NCI-H446 (cell line): ENCODE results near the gene DDC.
A peak's percentile ranks its signal among the peaks of the same experiment; 100 is the strongest.

Source experiments
- DNase-seq, 2 experiments: peaks; one replicate each; lab custom pipeline; 2025; lab: John Stamatoyannopoulos, UW

Gene DDC

DNA sequence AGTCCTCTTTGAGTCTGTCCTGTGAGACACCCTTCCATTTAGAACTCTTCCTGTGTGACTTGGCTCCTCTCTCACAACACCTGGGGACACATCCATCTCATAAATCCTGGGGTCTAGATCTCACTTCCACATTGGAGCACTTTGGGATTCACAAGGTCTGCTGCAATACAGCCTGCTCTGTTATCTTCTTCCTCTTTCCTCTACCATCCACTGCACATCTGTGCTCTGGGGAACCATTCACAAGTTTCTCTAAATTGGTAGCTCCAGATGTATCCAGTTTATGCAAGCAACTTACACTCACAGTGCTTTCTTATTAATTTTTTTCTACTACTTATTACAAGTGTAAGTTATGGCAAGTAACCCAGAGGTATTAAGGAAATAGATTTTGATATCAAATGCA is 109.5 kb downstream of the DDC start:
- no peak for DNase-seq

DNA sequence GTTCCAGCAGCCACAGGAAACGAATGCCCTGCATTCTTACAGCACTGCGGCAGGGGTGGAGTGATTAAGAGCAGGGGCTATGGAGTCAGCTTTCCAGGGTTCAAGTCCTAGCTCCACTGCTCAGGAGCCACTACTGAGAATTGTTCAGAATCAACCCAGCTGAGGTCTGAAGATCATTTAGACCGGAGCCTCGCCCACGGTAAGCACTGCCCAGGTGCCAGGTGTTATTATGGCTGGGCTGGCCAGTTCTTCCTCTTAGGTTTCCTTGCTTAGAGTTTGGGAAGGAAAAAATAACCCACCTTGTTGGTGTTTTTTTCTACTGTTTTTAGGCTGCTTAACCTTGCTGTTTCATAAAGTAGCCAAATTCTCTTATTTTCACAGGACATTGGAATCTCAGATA is 110.2 kb downstream of the DDC start:
- no peak for DNase-seq

DNA sequence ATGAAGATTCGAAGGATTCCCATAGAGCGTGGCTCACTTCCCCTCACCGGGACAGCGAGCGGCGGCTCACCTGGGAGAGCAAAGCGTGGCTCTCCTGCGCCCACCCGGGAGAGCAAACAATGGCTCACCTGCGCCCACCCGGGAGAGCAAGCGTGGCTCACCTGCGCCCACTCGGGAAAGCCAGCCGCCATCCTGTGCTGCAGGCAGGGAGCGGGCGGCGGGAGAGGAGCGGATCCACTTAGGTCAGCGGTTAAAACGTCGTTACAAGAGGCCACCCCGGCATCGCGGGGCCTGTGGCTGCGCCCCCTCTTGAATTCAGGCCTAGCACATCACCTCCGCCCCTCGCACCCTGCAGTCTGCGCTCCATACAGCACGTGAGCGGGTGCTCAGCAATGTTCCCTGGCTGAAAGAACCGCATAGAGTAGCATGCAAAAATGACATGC is 114.6 kb downstream of the DDC start:
- DNase-seq = no peak

DNA sequence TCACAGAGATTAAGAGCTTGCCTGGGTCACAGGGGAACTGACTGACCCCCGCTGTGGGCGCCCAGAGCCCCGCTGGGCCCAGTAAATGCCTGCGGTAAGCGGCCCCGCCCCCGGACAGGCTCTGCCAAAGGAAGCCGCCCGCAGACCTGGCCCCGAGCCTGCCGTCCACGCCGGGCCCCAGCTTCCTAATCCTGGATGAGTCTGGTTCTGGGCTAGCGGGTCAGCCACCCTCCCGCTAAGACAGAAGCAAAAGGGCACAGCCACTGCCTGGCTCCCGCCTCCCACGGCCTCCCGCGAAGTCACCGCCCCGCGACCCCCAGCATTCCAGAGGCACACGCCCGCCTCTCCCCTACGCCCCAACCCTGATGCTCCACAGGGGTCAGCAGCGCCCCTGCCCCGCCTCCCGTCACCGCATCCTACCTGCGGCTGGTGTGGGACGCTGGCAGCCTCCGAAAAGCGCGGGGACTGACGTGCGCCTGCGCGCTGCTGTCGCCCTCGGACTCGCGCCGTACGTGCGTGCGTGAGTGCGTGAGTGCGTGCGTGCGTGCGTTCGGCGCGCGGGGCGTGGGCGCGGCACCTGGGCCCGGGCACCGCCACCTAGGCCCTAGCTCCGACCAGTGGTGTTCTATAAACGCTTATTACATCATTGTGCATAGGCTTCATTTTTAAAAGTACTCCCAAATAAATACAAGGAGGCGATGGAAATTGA is 115.2 kb downstream of the DDC start, which contains the start of gene FIGNL1:
Gene FIGNL1, minus strand, starts transcription at position 470 of the 709 bp plus-strand sequence. CDS start 3,063 bp downstream, outside the sequence.
- DNase-seq = peak; percentile 38 to 90

DNA sequence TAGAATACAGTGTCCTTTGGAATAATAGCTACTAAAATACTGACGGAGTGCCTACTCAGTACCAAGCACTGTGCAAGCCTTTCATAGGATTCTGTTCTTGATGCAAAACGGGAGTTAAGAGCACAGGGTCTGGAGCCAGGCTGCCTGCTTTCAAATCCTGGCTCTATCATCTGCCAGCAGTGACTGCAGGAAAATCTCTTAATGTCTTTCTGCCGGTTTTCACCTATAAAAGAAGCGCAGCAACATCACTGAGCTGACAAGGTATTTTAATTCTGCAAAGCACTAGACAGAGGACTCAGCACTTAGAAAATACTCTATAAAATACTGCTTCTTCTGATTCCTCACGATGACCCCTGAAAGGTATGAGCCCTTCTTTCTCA is 115.7 kb downstream of the DDC start:
- no peak for DNase-seq

DNA sequence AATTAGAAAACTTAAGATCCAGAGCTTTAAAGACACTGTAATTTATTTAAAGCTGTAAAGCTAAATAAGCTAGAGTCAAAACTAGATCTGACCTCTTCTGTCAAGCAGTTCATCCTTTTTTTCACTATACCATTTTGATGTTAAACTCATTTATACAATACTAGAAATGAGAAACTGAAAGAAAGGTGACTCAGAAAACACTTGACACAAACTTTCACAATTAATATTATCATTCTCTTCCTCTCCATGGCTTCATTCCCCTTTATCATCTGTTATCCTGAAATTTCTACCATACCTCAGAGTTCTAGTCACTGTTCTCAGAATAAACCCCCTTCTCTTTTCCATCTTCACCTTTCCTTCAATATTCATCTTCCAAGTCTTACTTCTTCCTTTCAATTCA is 116.4 kb downstream of the DDC start:
- no peak for DNase-seq

DNA sequence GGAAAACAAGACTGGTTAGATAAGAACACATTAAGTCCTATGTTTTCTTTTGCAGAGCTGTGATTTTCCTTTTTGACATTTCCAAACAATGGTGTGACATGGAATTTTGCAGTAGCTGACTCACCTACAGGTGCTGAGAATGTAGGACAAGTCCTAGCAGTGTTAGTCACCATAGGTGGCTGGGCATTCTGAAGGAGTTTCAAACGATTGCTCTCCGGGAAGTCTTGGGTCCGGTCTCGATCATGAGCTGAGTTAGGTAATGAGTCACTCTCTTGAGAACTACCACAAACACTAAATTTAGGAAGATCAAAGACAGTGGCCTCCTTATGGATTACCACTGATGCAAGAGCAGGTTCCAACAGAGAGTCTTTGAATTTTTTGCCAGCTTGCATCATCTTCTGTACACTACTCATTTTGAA is 118.7 kb downstream of the DDC start:
- DNase-seq = no peak

DNA sequence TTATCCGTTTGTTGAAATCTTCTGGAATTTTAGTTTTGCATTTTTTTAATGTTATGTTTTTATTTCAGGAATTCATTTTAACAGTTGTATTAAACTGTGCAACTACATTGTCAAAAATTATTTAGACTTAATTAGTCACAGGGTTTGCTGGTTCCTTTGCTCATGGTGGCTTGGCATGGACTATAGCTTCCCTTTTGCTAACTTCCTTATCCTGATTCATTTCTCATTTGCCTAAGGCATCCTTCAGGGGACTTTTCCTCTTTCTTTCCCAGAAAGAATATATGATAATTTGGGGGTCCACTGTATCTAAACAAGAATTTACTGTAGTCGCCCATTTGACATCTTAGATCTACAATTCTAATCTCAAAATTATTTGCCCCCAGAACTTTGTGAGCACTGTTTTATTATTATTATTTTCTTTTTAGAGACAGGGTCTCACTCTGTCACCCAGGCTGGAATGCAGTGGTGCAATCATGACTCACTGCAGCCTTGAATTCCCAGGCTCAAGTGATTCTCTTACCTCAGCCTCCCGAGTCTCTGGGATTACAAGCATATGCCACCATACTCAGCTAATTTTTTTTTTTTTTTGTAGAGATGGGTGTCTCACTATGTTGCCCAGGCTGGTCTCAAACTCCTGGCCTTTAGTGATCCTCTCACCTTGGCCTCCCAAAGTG is 128.9 kb downstream of the DDC start:
- DNase-seq = no peak

DNA sequence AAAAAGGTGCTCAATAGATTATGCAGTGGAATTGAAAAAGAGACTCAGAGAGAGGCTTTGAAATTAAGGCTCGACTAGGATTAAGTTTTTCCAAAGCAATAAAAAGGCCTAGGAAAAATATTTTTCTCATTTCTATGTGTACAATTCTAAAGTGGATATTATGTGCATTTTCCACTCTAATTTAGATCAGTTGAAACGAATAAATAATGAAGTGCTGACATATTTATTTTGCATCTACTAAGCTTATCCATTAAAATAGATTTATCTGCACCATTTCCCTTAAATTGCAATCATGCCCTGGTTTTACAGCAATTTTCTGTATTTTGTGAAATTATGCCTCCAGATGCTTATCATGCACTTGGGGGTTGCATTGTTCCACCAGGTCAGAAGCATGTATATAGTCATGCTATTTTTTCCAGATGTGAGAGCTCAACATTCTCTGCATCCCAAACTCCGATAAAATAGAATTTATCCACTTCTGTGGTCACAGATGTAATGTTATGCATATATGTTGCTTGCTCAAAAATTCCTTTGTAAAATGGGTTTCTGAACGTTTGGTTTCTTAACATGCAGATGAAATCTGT is 133.4 kb downstream of the DDC start:
- no peak for DNase-seq

DNA sequence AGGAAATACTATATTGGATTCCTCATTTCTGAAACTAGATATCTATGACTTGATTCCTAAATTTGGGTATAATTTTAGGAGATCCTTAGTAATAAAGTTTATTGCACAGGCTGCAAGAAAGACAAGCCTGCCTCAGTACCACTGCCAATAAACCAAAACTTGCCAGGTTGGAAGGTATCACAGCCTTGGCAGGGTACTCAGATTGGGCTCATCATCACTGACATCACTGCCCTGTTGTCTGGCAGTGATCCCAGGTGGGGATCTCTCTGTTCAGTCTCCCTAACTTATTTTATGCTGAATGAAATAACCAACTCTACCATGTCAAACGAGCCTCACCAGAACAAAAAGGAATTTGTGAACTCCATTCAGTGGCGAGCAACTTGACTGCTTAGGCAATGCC is 133.9 kb downstream of the DDC start:
- peak; percentile 21 to 54 for DNase-seq

DNA sequence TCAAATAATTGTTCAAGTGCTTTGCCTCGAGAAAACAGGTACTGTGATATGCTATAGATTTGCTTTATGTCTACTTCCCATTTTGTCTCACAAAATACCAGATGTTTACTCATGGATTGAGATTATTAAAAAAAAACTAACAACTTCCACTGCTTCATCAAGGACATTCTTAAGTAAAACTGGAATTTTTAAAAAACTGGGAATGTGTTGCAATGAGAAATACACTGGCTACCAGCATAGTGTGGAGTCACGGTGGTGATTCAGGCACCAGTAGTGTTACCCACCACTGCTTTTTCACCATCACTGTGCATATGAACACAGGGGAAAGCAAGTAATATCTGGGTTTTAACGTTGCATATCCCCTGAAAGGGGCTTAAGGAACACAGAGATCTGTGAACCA is 136.3 kb downstream of the DDC start:
- no peak for DNase-seq

DNA sequence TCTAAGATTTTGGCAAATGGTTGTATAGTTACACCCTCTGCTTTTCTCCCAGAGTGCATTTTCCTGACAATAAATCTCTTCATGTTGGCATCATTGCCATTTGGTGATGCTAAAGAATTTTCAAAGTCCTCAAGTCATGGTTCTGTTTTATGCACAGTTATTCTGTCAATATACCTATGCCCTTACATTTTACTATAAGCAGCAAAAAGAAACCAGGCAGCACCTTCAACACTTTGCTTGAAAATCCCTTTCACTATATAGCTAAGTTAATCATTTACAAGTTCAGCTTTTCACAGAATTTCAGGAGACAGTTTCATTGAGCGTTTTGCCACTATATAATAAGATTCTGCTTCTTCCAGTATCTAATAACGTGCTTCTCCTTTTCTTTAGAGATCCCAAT is 137.7 kb downstream of the DDC start:
- DNase-seq = no peak

DNA sequence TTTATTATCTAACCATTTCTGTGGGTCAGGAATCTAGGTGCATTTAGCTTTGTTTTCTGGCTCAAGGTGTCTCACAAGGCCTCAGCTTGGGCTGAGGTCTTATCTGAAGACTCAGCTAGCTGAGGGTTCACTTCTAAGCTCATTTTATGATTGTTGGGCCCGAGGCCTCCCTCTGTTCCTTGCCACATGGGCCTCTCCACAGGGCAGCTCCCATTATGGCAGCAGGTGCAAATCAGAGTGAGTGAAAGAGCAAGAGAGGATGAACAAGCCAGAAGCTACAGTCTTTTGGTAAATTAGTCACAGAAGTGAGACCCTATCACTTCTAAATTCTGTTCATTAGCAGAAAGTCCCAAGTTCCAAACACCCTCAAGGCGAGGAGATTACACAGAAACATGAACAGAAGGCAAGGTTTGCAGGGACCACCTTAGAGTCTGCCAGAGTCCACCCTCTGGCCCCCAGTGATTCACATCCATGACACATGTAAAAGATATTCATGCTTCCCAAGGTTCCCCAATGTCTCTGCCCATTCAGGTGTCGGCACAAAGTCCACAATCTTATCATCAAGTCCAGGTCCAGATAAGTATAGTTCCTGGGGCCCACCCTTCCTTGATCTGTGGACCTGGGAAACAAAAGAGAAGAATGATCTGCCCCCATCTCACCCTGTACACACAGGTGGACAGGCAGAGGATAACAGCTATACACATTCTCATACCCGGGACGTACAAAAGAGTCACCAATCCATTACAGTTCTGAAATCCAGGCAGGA is 138.7 kb downstream of the DDC start:
- no peak for DNase-seq

DNA sequence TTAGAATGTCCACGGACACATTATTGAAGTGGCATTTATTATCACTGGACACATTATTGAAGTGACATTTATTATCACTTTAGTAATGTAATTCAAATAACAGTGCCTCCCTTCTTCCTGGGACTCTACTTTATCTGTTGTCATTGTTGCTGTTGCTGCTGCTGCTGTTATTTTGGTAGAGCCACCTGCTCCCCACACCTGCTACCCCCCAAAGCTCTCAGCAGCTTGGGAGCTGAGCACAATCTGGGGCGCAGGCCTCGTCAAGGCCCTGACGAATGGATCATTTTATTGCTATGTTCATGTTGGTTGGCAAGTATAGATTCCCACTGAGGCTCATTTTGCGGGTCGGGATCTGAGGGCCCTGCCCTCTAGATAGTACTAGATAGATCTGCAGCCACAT is 139.9 kb downstream of the DDC start:
- DNase-seq = no peak

DNA sequence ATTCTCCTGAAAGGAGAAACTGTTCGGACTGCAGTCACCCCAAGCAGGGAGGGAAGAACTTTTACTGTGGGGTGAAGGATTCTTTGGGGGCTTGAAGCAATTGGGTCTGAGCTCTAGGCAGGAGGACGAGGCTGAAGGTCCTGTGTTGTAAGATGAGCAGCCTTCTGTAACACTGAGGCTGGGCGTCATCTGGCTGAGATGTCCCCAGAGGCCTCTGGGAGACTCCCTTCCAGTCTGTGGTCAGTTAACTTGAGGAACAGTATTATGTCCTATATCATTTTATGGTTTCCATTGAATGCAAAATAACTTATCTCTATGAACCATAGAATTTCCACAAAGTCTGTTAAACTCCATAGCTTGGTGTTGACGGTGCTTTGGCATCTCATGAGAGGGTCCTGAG is 141.3 kb downstream of the DDC start:
- no peak for DNase-seq

DNA sequence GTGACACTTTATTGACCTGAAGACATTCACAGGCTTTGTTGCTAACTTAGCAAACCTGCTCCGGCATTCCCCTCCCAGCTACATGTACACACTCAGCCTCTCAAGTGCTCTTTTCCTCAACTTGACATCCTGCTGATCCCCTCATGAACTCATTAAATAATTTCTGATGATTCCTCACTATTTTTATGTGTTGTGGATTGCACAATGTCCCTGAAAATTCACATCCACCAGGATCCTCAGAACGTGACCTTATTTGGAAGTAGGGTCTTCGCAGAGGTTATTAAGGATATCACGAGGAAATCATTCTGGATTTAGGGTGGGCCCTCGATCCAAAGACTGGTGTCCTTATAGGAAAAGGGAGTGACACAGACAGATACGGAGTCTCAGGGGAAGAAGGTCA is 142.3 kb downstream of the DDC start:
- no peak for DNase-seq

DNA sequence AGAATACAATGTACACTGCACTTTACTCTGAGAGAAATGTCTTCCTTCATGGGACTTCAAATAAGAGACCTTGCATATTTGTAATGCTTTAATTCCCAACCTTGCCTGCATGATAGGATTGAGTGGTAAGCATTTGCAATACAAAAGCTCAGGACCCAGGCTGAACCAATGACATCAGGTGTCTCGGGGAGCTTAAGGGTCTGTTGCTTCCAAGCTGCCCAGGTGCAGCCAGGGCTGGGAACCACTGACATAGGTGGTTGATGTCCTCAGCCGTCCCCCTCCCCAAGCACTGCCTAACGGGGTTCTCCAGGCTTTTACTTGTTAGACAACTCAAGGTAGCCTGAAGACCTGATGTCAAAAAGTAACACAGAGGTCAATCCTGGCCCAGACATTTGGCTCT is 144.2 kb downstream of the DDC start:
- no peak for DNase-seq

DNA sequence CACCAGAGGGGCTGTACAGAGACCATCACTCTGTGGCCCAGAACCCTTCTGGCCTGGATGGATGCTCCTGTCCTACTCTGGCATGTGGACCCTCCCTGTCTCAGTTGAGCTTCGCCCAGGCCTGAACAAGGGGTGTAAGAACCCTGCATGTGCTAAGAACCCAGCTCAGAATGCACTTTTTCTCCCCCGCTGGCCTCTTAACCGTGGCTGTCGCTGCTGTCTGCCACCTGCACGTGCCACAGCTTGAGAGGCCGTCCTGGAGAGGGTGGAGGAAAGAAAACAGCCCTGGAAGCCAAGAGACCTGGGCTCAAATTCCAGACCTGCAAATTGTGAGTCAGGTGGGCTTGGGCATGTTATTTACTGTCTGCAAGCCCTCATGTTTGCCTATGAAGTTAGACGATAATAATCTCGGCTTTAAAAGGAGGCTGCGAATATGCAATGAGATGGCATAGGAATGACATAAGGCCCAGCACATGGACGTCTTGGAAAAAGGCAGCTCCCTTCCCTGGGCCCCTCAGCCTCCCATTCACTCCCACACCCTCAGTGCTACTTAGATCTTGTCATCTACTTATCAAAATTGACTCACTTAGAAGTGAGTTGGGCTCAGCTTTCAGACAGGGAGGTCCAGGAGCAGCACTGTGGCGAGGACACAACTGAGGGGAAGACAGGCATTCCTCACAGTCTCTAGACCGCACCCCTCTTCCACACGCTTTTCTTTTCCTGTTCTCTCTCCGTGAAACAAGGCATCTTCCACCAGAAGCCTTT is 146.5 kb downstream of the DDC start:
- DNase-seq = no peak

DNA sequence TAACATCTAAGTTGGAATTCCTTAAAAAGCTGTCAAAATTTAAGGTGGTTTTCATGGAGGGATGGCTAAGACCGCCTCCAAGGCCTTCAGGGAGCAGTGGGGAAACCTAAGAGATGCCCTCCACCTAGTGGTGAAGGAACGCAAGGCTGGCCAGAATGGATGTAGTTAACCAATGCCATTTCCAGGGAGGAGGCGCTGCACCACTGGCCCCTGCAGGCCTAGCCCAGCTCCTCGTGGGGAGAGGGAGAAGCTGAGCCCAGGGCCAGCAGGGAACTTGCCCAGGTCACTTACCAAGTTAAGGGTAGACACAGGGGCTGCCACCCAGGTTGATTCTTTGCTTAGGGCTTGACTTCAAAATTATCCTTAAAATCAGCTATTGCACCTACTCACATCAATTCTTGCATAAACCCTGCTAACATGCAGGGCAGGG is 147.1 kb downstream of the DDC start:
- DNase-seq = peak; percentile 73 to 83

DNA sequence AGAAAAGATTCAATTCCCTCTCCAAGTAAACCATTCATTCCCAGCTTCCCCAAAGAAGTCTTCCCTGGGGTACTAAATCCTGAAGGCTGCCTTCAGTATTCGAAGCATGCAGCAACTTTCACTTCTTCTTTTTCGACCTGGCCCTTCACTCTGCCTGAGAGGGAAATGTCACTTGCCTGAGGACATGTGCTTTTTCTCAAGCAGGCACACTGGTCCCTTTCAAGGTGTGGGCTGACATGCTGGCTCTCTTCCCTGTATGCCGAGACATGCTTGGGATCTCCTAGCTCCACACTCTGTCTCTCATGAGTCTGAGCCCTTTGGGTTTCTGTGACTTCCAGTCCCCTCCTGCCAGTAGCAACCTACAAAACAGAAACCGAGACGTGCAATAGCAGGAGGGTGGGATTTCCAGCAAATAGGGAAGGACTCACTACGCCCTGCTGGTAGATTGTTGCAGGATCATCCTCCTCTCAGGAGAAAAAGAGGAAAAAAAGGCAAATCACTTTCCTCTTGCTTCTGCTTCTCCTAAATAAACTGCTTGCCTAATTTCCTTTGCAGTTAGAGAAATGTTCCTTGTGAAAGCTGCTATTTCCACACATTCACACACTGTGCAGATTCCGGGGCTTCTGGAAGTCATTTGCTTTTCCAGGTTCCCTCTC is 148.6 kb downstream of the DDC start:
- no peak for DNase-seq

DNA sequence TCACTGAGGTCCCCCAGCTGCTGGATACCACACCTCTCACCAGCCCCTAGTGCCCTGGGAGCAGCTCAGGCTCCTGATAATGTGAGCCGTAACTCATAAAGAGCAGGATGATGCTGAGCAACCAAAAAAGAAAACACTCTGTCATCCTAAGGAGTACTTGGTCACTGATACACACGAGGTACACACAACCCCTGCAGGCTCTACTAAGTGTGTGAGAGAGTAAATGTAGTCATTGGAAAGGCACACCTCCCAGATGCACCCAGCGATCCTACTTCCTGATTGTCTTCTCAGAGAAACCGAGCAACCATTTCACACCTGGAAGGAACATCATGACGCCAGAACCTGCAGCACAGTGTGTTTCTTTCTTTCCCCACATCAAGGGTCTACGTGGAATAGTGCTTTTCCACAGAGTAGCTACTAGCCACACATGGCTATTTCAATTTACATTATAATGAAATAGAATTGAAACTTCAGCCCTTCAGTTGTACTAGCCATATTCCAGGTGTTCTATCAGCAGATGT is 149.3 kb downstream of the DDC start:
- no peak for DNase-seq
